ENCODE results near the gene WASF1.

Gene WASF1

DNA sequence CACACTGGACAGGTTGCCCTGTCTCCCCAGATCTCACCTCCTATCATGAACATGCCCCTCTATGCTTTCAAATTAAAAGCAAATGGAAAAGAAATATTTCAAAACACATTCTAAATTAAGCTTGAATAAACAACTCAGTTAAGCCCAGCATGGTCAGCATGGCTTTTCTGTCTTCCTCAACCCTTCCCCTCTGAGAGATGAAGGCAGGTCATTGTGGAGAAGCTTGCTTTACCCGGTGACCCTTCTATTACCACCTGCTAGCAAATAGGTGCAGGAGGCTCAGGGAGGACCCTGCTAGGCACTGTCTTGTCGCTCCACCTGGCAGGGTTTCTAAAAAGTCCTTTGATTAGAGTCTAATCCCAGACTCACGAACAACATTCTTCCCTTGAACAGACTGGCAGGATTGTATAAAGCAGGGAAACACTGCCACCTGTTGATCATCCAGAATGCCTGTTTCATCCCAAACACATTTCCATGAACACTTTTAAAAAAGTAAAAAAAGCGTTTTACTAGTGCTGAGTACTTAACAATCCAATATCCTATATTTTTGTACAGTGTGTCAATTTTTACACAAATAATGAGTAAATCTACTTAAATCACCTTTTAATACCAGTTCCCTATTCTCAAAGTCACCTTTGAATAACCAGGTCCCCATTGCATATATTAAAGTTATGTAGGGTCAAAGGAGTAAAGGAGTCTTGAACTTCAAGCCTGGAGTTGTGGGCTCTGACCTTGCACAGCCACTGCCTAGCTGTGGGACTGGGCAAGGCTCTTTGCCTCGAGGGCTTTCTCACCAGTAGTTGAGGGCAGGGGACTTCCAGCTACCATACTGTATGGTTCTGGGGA, 125.9 kb downstream of the WASF1 start:
- in situ Hi-C loops (cut with MboI; ENCODE audit: low pct_unique_long_range_greater_than_20kb, low sequenced_read_pairs) = loop anchor here (25.0 kb wide), 1 partner anchor 334 kb away; no protein-coding TSS in a partner anchor
- DNase-seq = peak; percentile 52

DNA sequence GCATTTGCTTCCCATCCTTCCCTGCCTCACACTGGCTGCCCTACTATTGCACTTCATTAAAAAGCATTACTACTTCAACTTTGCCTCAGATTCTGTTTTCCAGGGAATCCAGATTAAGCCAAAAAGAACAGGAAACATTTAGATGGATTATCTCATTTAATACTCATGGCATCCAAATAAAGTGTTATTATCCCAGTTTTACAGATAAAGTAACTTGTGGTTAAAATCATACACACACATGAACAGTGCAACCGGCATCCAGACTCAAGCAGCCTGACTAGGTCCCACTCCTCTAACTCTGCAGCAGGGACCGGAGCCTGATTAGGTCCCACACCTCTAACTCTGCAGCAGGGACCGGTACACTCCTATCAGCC, 129.0 kb downstream of the WASF1 start:
- DNase-seq = no peak
- in situ Hi-C loops (cut with MboI; ENCODE audit: low pct_unique_long_range_greater_than_20kb, low sequenced_read_pairs) = loop anchor here (25.0 kb wide), 1 partner anchor 337 kb away; no protein-coding TSS in a partner anchor

Data from KBM-7 (cell line).